Tibial nerve (tissue), 3 donors: Measurements from ENCODE around the gene NCEH1.

Experiments used
- CTCF ChIP-seq, 5 experiments: fragments of 200-600 bp in 3 of 5; fragments of 450-650 bp in 2 of 5; sonication (generic) in 3 of 5; IDR thresholded peaks; one replicate each; pipeline ENCODE4 v1.5.1; 2016 to 2019; ENCODE audit warnings: antibody characterized with exemption in 5 of 5, mild to moderate bottlenecking in 3 of 5, moderate library complexity in 2 of 5
- POLR2A ChIP-seq, 2 donors: fragments of 450-650 bp; IDR thresholded peaks; one replicate each; pipeline ENCODE4 v1.6.1; 2017; ENCODE audit warnings: antibody characterized with exemption in 2 of 2, mild to moderate bottlenecking in 2 of 2, moderate library complexity in 2 of 2

GRCh38 chr3:172617976-172618375, 92.9 kb downstream of the NCEH1 start:
- TF ChIP-seq POLR2A (IDR thresholded peaks at IDR 0.05): no peak
- TF ChIP-seq CTCF (IDR thresholded peaks at IDR 0.05): no peak
